ENCODE data around the gene MYH7. TPM values are rescaled to one million over a fixed set of nuclear protein-coding genes. Genes with fewer than 3 reads are reported as not detected.

MYH7 gene
- polyA plus RNA-seq, 1 of the 3 experiments (the other 2 are of a cell fraction): not detected

DNA sequence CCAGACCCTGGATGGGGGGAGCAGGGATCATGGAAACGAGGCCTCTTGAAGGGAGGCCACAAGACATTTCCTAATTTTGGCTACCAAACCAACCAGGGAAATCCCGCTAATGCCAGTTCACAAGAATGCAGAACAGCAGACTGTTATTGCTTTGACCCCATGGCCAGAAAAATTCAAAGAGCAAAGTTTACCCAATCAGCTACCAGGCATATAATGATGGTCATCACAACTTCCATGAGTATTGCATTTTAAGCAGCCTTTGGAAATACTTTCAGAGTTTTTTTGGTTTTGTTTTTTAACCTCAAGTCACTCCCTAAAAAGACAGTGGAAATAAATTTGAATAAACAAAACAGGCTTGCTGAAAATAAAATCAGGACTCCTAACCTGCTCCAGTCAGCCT, 63.0 kb downstream of the MYH7 start, which contains the start of gene IL25:
Gene IL25 (plus strand): TSS at position 301 of the 400 bp plus-strand sequence.
- no peaks in the 10 kb centered on the region for H3K79me2 ChIP-seq (ENCODE audit: insufficient read depth)
- no peak within 1 kb of the TSS for H3K4me2 ChIP-seq
- H2AFZ ChIP-seq (ENCODE audit: low read depth): no peak within 1 kb of the TSS
- H3K27ac ChIP-seq (ENCODE audit: low read depth in 2 of 2, low read length in 1 of 2): no peak within 1 kb of the TSS
- no peaks in the 10 kb centered on the region for H3F3A ChIP-seq (replicated peaks; ENCODE audit: insufficient read depth)
- 48% methylated on average over 2 of the region's 2 CpGs for WGBS (ENCODE audit: low lambda C conversion rate)
- no peak within 1 kb of the TSS for H3K9ac ChIP-seq
- no peaks in the 10 kb centered on the region; a peak in 1 of 4 replicates for H3K4me1 ChIP-seq (ENCODE audit: control insufficient read depth in 1 of 2, insufficient read depth in 2 of 2, low read depth in 1 of 2, low read length in 1 of 2)
- H3K4me3 ChIP-seq (ENCODE audit: low read depth in 2 of 2, low read length in 1 of 2): no peak within 1 kb of the TSS
- no peaks in the 10 kb centered on the region for H3K9me3 ChIP-seq
- POLR2A ChIA-PET: no interaction called here
- peaks cover 10% of the 10 kb centered on the region; the same call in 1 of the 2 replicates for H3K27me3 ChIP-seq (ENCODE audit: insufficient read depth)
- TF ChIP-seq CHD2 (IDR thresholded peaks at IDR 0.05; ENCODE audit: low read length, partially characterized antibody) (no peak), ZBTB33 (IDR thresholded peaks at IDR 0.05; ENCODE audit: borderline replicate concordance, low read depth) (no peak), NRF1 (IDR thresholded peaks at IDR 0.05; ENCODE audit: low read depth, low read length) (no peak), EP300 (IDR thresholded peaks at IDR 0.05; ENCODE audit: borderline replicate concordance in 1 of 2, low read depth in 1 of 2, low read length in 1 of 2) (no peak), EZH2phosphoT487 (IDR thresholded peaks at IDR 0.05; ENCODE audit: borderline replicate concordance, low read depth) (no peak), RFX5 (IDR thresholded peaks at IDR 0.05; ENCODE audit: low read length) (no peak), RAD21 (IDR thresholded peaks at IDR 0.05; ENCODE audit: low read length) (no peak), ELF1 (IDR thresholded peaks at IDR 0.05) (no peak), POLR2AphosphoS5 (IDR thresholded peaks at IDR 0.05; ENCODE audit: low read depth, low read length) (no peak), TCF12 (IDR thresholded peaks at IDR 0.05) (no peak)
- H3K36me3 ChIP-seq (replicated peaks in 1 of 2; ENCODE audit: control insufficient read depth in 1 of 2, insufficient read depth in 2 of 2, low read length in 1 of 2): no peaks in the 10 kb centered on the region
- DNase-seq: no peak
- CTCF ChIA-PET: no interaction called here
- no peaks in the 10 kb centered on the region for H3K9me2 ChIP-seq
- no peaks in the 10 kb centered on the region for H4K20me1 ChIP-seq (ENCODE audit: insufficient read depth)

GRCh38 chr14:23371865-23372264, 63.6 kb downstream of the MYH7 start:
- TF ChIP-seq GABPA (IDR thresholded peaks at IDR 0.05; ENCODE audit: low read depth) (no peak), NRF1 (IDR thresholded peaks at IDR 0.05; ENCODE audit: low read depth, low read length) (no peak), FOXJ3 (CRISPR knock-in tag; IDR thresholded peaks at IDR 0.05) (no peak), FOSL2 (IDR thresholded peaks at IDR 0.05; ENCODE audit: borderline replicate concordance, low read depth) (no peak)
- no peaks in the 10 kb centered on the region for H4K20me1 ChIP-seq (ENCODE audit: insufficient read depth)
- peaks cover 0 to 4% of the 10 kb centered on the region in 2 experiments; a peak in 1 of 4 replicates for H3K4me1 ChIP-seq (ENCODE audit: control insufficient read depth in 1 of 2, insufficient read depth in 2 of 2, low read depth in 1 of 2, low read length in 1 of 2)
- H3K4me3 ChIP-seq (ENCODE audit: low read depth in 2 of 2, low read length in 1 of 2): no peak overlapping the region
- H3K4me2 ChIP-seq: no peak overlapping the region
- H3K79me2 ChIP-seq (ENCODE audit: insufficient read depth): no peaks in the 10 kb centered on the region
- no peak for DNase-seq
- no peak overlapping the region for H3K9ac ChIP-seq
- H3K9me3 ChIP-seq: no peaks in the 10 kb centered on the region
- no peak overlapping the region for H3K27ac ChIP-seq (ENCODE audit: low read depth in 2 of 2, low read length in 1 of 2)
- no peaks in the 10 kb centered on the region for H3K36me3 ChIP-seq (replicated peaks in 1 of 2; ENCODE audit: control insufficient read depth in 1 of 2, insufficient read depth in 2 of 2, low read length in 1 of 2)
- POLR2A ChIA-PET: no interaction called here
- no peaks in the 10 kb centered on the region for H3K9me2 ChIP-seq
- peaks cover 10% of the 10 kb centered on the region; the same call in 1 of the 2 replicates for H3K27me3 ChIP-seq (ENCODE audit: insufficient read depth)
- WGBS (ENCODE audit: low lambda C conversion rate): 43% methylated on average over 1 of the region's 1 CpG
- CTCF ChIA-PET: no interaction called here
- H3F3A ChIP-seq (replicated peaks; ENCODE audit: insufficient read depth): no peaks in the 10 kb centered on the region
- H2AFZ ChIP-seq (ENCODE audit: low read depth): no peak overlapping the region
